Stimulated activated CD4-positive, alpha-beta T cell treated with anti-CD3 and anti-CD28 coated beads, Interleukin-12 subunit alpha, Interleukin-12 subunit beta, amount 100 ng/mL, for 48 hours (primary cell): Measurements from ENCODE around the gene SIK2.
A peak's percentile ranks its signal among the peaks of the same experiment; 100 is the strongest.

Experiments used
- DNase-seq, 3 donors: peaks; one replicate each; pipeline ENCODE4 v3.0.0-alpha.2; 2020; ENCODE audit warnings: low read depth in 2 of 3, low spot score in 1 of 3

SIK2 gene

DNA sequence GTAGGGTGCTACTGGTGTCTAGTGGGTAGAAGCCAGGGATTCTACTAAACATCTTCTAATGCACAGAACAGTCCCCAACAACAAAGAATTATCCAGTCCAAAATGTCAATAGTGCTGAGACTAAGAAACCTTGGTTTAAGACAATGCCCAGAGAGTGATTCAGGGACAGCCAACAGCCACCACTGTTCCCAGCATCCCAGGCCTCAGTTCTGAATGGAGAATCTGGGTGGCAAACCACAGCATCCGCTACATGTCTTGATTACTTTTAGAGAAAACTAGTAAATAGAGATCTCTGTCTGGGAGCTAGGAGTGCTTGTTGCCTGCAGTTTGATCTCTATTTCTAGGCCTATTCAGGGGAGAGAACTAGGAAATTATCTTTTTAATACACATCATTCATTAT lies 20.9 kb upstream of the SIK2 start:
- DNase-seq = no peak

DNA sequence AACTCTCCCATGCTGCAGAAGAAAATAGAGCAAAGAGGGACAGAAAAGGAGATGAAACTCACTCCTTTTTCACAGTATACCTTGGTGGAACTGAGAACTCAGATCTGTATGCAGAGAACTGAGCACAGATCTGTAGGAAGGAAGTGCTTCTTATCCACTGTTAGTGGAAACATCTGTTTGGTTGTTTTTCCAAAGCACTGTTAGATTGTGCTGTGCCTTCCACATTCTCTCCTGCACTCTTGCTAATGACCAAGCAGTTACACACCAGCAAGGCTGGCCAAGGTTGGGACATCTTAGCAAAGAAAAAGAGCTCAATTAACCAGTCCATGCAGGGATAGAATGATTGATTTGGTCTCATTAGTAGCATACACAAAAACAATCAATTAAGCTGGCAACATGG lies 20.1 kb upstream of the SIK2 start:
- no peak for DNase-seq

DNA sequence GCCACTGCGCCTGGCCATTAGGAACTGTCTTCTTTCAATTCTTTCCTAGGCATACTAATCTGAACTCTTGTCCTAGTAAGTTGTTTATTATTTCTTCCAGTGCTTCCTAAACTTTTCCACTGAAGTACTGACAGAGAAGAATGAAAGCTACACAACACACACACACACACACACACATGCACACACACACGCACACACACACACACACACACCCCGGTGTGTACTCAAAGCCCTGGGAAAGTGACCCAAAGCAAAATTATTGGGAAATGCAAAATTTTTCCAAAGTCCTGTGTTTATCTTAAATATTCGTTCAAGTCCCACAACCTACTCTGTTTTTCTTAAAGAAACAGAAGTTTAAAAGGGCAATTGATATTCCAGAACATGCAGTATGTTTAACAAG lies 19.4 kb upstream of the SIK2 start:
- DNase-seq = no peak

DNA sequence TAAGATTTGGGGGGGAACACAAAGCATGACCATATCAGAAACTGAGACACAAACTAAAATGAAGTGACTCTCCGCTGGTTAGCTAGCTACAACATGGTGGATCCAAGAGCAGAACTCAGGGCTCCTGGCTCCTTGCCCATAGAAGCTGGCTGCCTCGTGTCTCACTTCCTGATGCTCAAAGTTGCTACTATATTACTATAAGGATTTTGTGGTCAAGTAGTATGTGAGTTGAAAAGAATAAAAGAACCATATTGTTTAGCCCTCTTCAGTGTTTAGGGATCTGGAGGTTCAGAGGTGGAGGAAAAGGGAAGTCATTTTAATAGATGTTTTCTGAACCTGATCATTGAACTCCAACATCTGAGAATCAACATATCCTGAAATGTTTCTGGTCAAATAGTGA lies 16.9 kb upstream of the SIK2 start:
- no peak for DNase-seq

DNA sequence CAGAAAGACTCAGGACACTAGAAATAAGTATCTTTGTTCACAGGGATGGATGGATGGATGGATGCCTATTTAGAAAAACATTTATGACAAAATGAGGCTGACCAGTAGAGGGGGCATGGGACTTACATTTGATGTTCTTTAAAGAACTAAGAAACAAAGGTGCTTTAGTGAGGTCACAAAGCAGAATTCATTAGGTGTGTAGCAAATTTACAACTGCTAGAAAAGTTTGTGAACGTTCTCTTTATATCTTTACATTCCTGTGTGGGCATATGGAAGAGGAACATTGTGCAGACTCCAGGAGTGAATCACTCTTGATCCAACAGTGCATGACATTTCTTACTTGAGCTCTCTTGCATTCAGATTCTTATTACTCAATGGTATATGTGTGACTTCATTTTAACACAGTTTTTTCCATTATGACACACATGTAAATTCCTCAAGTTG lies 15.8 kb upstream of the SIK2 start:
- peak in 1 of 3 donors; percentile 49 for DNase-seq

DNA sequence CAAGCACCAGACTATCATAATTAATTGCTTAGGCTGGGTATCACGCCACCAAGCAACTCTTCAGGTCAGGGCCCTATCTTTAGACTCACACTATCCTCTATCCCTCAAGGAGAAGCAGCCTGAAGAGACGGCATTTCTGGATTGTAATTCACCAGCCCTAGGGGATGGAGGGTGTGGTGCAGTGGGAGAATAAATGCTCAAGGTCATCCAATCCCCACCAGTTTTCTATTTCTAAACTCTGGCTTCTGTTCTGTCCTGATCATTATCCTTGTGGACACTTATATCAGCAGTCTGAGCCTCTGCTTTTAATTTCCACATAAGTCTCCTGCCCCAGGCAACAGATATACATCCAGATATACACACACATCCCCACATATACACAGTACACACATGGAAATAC lies 13.1 kb upstream of the SIK2 start:
- DNase-seq = no peak

DNA sequence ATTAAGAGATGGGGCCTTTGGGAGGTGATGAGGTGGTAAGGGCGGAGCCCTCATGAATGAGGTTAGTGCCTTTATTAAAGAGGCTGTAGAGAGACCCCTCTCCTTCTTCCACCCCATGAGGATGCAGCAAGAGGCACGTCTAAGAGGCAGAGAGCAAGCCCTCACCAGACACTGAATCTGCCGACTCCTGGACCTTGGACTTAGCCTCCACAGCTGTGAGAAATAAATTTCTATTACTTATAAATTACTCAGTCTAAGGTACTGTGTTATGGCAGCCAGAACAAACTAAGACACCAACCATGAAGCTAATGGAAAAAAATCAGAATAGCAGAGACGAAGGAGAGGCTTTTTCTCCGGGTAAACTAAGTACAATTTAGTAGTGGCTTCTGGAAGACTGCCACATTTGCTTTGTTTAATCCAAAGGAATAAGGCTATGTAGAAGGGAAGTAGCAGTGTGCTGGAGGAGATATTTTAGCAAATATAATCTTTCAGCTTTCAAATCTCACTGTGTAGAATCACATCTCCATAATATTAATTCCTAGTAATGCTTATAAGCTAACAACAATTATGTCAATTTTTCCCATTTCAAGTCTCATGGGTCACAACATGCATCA lies 12.3 kb upstream of the SIK2 start:
- no peak for DNase-seq

DNA sequence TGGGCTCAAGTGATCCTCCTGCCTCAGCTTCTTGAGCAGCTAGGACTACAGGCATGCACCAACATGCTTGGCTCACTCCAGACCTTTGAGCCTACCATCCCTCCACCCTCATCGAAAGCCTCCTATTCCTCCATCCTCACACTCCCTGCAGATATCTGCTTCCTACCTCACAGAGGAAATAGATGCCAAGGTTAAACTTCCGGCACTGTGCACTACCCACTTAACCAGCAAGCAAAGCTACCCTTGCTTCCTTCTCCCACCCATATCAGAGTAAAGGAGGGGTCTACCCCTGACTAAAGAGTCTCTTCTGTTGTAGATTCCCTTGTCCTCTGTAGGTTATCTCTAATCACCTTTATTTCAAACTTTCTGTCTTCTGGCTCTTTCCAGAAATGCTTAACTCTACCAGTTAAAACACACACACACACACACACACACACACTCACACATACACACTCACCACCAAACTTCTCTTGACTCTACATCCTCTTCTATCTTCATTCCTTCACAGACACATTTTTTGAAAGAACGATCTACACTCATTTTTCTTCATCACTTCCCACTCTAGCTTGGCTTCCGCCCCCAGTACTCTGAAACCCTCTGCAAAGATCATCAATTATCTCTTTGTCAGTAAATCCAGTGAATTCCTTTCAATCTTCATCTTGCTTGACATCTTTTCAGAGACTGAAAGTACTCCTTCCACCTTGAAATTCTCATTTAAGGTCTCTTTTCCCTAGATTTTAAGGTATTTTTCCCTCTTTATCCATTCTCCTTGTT lies 10.9 kb upstream of the SIK2 start:
- DNase-seq = no peak

DNA sequence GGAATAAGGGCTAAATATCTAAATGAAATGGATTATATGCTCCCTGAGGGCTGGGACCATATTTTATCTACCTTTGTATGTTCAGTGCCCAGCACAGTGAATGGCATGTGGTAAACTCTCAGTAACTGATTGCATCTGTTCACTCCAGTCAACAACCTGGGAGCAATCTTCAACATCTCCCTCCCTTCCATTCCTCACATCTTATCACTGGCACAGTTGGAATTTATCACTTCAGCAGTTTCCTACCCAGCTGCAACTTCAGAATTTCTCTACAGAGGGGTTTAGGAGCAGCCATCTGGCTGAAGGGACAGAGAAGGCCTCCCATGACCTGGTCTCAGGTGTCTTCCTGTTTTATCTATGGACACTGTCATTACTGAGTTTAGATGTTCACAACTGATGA lies 9.8 kb upstream of the SIK2 start:
- DNase-seq = no peak

DNA sequence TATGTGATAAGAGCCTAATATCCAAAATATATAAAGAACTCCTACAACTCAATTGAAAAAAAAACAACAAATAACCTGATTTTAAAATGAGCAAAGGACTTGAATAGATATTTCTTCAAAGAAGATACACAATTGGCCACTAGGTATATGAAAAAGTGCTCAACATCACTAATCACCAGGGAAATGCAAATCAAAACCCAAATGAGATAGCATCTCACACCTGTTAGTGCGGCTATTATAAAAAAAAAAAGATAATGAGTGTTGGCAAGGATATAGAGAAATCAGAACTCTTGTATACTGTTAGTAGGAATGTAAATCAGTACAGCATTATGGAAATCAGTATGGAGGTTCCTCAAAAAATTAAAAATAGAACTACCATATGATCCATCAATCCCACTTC lies 5.9 kb upstream of the SIK2 start:
- no peak for DNase-seq

DNA sequence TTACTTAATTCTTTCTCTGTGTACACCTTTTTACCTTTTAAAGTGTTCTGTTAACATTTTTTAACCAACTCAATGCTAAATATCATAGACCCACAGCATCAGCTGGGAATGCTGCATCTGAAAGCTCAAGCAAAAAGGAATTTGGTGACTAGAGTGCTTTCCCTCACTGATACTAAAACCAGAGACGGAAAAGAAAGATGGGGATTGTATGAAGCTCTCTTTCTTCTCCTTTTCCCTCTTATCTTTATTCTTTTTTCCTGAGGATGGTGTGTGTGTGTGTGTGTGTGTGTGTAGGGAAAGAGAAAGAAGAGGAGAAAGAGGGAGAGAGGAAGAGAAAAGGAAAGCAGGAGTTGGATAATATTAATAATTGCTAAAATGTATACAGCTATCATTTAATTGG lies 4.1 kb upstream of the SIK2 start:
- DNase-seq = no peak

DNA sequence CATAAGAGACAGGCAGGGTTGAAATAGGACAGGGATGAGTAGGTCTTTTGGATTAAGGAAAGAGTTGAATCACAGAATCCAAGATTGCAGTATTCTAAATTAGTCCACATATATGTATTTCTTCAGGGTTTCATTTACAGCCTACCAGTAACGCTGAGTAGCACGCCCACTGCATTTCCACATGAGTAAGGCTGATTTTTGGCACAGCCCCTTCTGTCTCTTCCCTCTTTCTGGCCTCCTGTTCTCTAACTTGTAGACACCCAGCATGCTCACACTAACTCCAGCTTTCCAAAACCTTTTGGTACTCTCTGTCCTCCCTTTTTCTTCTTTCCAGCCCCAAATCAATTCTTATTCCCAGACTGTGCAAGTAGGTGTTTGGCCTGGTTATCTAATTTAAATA lies 3.7 kb upstream of the SIK2 start:
- DNase-seq = no peak

DNA sequence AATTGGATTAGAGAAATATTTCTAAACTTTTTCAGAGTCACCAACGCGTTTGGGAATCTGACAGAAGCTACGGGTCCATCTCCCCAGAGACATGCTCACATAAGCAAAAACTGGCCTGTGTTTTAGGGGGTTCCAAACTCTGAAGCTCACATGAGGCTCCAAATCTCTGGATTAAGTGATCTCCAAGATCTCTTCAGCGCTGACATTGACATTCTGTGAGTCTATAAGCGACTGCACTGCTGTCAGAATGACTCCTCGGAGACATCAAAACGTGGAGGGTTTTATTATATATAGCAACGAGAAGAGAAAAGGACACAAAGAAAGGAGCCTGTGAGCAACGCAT lies 642 bp upstream of the SIK2 start:
- no peak for DNase-seq

DNA sequence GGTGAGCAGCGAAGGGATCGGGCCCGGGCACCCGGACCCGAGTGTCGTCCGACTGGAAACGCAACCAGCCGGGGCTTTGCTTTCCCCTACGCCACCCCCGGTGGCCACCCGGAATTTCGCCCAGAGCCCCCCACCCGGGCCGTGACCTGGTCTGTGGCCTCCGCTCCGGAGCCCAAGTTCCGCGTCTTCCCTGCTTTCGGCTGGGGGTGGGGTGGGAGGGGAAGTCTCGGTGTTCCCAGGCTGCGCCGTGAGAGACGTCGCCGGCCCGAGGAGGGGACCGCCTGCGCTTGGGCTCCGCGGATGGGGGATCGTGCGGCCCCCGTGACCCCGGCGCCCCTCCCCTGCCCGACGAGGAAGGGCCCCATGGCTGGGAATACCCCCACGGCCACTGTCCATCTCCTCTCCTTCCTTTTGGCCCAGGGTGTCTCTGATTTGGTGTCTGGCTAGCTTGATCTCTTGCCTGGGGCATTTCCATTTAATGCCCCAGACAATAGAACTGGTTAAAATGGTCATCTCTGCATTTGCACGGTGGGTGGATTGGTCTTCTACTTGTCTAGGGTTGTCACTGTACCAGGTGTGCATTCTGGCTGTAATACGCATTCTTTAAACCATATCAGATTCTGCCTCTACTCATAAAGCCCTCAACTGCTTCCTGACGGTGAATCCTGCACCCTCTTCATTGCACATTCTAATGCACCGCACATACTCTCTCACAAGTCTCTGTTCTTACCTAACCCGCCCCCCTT lies 789 bp downstream of the SIK2 start:
- no peak for DNase-seq

DNA sequence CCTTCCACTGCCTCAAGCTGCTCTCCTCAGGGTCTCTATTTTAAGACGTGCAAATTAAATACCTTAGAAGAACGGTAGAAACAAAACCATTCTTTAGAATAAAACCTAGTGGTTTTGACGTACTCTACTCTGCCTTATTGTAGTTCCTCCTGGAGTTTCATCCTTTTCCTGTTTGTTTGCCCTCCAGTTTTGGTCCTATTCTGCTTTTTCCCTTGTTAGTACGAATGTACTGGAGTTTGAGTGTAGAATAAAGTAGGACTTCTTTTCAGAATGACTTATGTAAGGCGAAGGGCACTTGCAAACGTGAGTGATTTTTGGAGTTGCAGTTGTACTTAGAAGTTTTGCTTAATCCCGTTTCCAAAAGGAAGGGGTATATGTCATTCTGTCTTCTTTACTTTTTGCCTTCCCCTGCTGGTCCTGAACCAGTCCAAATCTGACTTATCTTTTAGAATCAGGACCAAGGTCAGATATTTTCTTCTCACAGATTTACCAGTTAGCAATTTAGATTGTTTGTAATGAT lies 1.4 kb downstream of the SIK2 start:
- DNase-seq = no peak

DNA sequence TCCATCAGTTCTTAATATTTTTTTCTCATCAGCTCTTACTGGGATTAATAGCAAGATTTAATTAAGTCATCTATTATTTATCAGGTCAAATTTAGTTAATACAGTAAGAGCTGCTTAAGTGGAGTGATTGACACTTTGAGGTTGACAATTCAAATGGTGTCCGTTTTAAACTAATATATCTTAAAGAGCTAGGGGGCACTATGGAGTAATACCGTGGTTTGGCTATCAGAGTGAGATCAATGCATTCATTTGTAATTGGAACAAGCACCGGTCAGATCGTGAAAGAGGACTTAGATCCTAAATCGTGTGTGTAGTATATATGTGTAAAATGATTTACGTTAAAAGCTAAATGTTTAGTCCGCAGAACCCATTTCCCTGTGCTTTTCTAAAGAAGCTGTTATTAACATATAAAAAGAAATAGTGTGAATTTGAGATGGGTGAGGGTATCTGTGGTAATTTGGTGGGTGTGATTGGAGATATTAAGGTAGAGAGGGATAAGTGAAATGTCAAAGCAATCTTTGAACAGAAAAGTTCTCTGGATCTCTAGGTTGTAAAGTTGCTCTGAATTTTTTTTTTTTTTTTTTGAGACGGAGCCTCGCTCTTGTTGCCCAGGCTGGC lies 2.3 kb downstream of the SIK2 start:
- no peak for DNase-seq

DNA sequence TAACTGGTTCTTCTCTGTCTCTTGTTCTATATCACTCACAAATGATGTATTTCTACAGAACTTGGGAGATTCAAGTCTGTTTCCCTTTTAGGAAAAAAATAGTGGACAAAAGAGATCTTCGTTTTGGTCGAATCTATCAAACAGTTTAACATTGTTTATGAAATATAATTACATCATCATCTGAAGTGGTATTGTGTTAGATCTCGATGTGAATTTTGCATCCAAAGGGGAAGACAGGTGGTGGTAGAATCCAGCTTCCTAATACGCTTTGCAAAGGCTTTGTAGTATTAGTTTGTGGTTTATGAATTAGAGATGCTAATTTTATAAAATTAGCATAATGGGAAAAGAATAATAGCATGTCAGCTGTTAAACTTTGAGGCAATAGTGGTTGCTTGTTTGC lies 3.4 kb downstream of the SIK2 start:
- DNase-seq = no peak

DNA sequence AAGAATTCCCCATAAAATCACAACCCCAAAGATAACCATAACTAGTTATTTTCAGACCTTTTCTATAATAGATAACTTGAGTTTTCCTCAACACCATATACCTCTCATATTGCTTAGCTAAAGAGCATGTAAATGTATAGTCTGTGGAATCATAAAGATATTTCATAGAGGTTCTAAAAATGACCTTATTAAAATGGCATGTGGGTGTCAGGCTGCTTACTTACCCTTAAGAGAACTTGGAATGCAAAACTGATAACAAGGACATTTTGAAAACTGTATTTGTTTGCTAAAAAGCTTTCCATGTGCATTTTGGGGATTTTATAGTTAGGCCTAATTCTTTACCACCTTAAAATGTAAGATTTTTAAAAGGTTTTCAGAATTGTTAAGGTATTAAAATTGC lies 4.7 kb downstream of the SIK2 start:
- no peak for DNase-seq

DNA sequence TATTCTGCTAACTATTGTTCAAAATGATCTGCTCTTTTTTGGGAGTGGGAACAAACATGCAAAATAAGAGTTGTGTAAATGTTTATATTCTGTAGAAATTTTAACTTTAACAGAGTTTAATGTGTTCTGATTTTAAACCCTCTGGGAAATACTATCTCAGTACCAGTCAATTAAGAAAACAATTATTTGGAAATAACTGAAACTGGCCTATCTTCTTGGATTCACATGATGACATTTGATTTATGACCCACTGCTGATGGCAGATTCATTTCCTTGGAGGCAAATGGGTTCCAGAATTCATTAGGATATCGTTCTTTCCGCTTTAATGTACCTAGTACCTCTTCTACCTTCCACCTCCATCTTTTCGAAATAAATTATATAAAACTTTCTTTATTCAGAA lies 5.5 kb downstream of the SIK2 start:
- no peak for DNase-seq

DNA sequence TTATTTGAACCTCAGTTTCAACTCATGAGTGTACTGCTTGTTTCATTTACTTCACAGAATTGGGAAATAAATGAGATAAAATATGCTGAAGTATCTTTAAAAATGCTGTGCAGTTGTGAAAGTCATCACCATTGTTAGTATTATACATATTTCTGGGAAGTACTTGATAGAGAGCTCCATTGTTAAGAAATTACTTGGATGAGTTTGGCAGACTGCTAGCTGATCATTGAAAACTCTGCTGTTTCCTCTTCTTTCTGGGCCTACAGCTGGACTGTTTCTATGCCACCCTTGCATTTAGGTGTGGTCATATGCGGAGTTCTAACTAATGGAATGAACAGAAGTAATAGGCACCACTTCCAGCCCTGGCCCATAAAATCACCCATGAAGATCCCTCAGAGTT lies 10.0 kb downstream of the SIK2 start:
- DNase-seq = no peak

DNA sequence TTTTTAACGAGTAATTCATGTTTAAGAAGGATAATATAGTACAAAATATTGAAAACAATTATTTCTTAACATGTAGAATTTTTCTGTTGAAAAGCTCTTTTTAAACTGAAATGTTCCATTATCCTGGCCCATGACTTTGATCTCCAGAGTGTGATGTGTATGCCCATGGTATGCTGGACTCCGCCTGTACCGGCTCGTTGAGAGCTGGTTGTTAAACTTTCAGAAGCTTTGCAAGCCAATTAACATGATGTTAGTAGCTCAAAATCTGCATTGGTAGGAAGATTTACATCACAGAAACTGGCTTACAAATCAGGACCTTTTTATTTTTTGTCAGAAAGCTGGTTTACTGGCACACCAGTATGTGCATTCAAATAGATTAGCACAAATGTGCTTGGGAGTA lies 15.0 kb downstream of the SIK2 start:
- DNase-seq = no peak

DNA sequence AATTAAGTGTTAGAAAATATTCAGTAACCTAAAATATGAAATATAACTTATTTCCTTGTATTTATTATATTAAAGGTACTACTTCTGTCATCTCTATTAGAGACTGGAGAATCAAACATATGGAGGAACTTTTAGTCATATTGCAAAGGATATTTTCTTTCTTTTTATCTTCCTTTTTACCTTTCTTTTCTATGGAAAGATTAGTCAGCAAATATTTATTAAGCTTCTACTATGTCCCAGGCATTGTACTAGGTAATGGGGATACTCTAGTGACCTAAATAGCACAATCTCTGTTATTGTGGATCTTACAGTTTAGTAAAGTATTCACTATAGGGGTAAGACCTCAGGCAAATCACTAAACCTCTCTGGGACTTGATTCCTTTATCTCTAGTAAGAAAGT lies 18.3 kb downstream of the SIK2 start:
- no peak for DNase-seq
